H54 (cell line): ENCODE results near the gene BEND5.

Experiments used
- DNase-seq: peaks from one replicate; pipeline ENCODE4 v3.0.0; 2011; ENCODE audit warnings: low spot score, mixed read lengths; ENCODE audit not compliant: insufficient read length
- FAIRE-seq: peaks from 3 replicates; lab custom pipeline; 2011; peaks lifted over from hg19 to GRCh38; lab: Jason Lieb, UNC
- POLR2A ChIP-seq: IDR thresholded peaks from 2 replicates; pipeline ENCODE4 v1.6.1; 2011; ENCODE audit warnings: low read depth, mild to moderate bottlenecking, low read length

Gene BEND5

GRCh38 chr1:48776393-48777218 lies at the start of gene BEND5:
Gene BEND5, minus strand, starts transcription at chr1:48776891. Its CDS starts 60 bp downstream, at chr1:48776831.
- DNase-seq, result no peak
- TF ChIP-seq POLR2A, result no peak
- FAIRE-seq, result no peak

- no peak for TF ChIP-seq POLR2A
- DNase-seq (no peak), FAIRE-seq (no peak)
Observed at GRCh38 chr1:48823168-48823567, 46.5 kb upstream of the BEND5 start.

- DNase-seq (no peak), FAIRE-seq (no peak)
- TF ChIP-seq POLR2A, result no peak
Observed at GRCh38 chr1:48820491-48820890, 43.8 kb upstream of the BEND5 start.

- TF ChIP-seq POLR2A, result no peak
- FAIRE-seq (peak; percentile 88), DNase-seq (peak; percentile 19)
Observed at GRCh38 chr1:48817505-48818114, 40.9 kb upstream of the BEND5 start.

GRCh38 chr1:48810740-48811139 lies 34.0 kb upstream of the BEND5 start:
- FAIRE-seq (no peak), DNase-seq (no peak)
- TF ChIP-seq POLR2A, result no peak

- FAIRE-seq (no peak), DNase-seq (no peak)
- TF ChIP-seq POLR2A, result no peak
Observed at GRCh38 chr1:48808496-48808895, 31.8 kb upstream of the BEND5 start.

- no peak for DNase-seq
- no peak for FAIRE-seq
- TF ChIP-seq POLR2A, result no peak
Observed at GRCh38 chr1:48807554-48808260, 31.0 kb upstream of the BEND5 start.

- no peak for DNase-seq
- no peak for FAIRE-seq
Observed at GRCh38 chr1:48803474-48803873, 26.8 kb upstream of the BEND5 start.

GRCh38 chr1:48794816-48795215 lies 18.1 kb upstream of the BEND5 start:
- no peak for FAIRE-seq
- DNase-seq, result no peak
- TF ChIP-seq POLR2A, result no peak

More at GRCh38 chr1:48803474-48803873, 26.8 kb upstream of the BEND5 start:
- TF ChIP-seq POLR2A, result no peak

GRCh38 chr1:48793863-48794262 lies 17.2 kb upstream of the BEND5 start:
- FAIRE-seq, result no peak
- no peak for TF ChIP-seq POLR2A
- no peak for DNase-seq

- TF ChIP-seq POLR2A, result no peak
- DNase-seq, result no peak
- no peak for FAIRE-seq
Observed at GRCh38 chr1:48792961-48793360, 16.3 kb upstream of the BEND5 start.

- no peak for DNase-seq
- TF ChIP-seq POLR2A, result no peak
- FAIRE-seq, result no peak
Observed at GRCh38 chr1:48790397-48790796, 13.7 kb upstream of the BEND5 start.

GRCh38 chr1:48789903-48790302 lies 13.2 kb upstream of the BEND5 start:
- DNase-seq, result no peak
- FAIRE-seq, result no peak
- no peak for TF ChIP-seq POLR2A

GRCh38 chr1:48785869-48786268 lies 9.2 kb upstream of the BEND5 start:
- FAIRE-seq (no peak), DNase-seq (no peak)
- no peak for TF ChIP-seq POLR2A

- no peak for TF ChIP-seq POLR2A
- no peak for DNase-seq
- no peak for FAIRE-seq
Observed at GRCh38 chr1:48784301-48784700, 7.6 kb upstream of the BEND5 start.
